Transverse colon (tissue), 3 donors: ENCODE results near the gene SEPTIN12.

Source experiments
- POLR2A ChIP-seq: fragments of 450-650 bp; IDR thresholded peaks from one replicate; pipeline ENCODE4 v1.6.1; 2016; ENCODE audit warnings: antibody characterized with exemption, mild to moderate bottlenecking, moderate library complexity
- TF ChIP-seq, protein P1 (sequence below), 5 experiments: fragments of 200-600 bp in 3 of 5; fragments of 450-650 bp in 2 of 5; sonication (generic) in 3 of 5; IDR thresholded peaks; 1 replicate in 2 of 5; 2 replicates in 3 of 5; pipeline ENCODE4 v1.5.1; 2016 to 2017; ENCODE audit warnings: antibody characterized with exemption in 5 of 5, inconsistent platforms in 3 of 5, mild to moderate bottlenecking in 2 of 5, moderate library complexity in 1 of 5

DNA sequence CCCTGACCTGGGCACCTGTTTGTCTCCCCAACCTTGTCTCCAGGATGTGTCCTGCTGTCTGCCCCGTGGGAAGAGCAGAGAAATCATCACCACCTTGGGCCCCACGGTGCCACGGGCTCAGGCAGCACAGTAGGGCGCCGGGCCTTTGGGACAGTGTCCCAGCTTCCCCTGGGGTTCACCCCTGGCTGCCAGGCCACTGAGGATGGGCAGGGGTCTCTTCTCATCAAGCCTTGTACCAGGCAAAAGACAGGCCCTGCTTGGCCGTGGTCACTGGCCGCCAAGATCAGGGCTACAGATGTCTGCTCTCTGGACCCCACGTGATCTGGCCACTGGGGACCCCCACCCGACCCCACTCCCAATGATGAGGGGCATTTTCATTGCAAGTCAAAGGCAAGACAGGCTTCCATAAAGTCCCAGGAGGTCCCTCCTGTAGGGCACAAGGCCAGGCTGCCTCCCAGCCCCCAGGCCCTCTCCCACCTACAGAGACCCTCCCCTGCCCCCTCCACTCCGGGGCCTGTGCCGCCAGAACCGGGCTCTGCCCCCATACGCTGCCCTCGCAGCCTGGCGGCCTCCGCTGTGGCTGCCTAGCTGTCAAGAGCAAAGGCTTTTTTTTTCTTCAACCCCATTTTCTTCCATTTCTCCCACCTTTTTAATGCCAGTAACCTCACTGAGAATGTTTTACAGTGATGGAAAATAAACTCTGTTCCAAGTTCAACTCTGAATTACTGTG, 39.3 kb downstream of the SEPTIN12 start:
- TF ChIP-seq, protein P1, sequence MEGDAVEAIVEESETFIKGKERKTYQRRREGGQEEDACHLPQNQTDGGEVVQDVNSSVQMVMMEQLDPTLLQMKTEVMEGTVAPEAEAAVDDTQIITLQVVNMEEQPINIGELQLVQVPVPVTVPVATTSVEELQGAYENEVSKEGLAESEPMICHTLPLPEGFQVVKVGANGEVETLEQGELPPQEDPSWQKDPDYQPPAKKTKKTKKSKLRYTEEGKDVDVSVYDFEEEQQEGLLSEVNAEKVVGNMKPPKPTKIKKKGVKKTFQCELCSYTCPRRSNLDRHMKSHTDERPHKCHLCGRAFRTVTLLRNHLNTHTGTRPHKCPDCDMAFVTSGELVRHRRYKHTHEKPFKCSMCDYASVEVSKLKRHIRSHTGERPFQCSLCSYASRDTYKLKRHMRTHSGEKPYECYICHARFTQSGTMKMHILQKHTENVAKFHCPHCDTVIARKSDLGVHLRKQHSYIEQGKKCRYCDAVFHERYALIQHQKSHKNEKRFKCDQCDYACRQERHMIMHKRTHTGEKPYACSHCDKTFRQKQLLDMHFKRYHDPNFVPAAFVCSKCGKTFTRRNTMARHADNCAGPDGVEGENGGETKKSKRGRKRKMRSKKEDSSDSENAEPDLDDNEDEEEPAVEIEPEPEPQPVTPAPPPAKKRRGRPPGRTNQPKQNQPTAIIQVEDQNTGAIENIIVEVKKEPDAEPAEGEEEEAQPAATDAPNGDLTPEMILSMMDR (IDR thresholded peaks at IDR 0.05), result no peak
- no peak for TF ChIP-seq POLR2A
